Pulmonary artery endothelial cell (primary cell): ENCODE measurements around the gene CNTLN. TPM values are rescaled to one million over a fixed set of nuclear protein-coding genes. Genes with fewer than 3 reads are reported as not detected.
"Not testable (repeated sequence)": the region's sequence is repeated elsewhere in the genome, so short reads cannot be mapped to it uniquely, and the experiment has no call there.

ENCODE experiments used
- DNase-seq: peaks from one replicate; pipeline ENCODE4 v3.0.0-alpha.2; 2011; ENCODE audit warnings: low read depth, low spot score
- total RNA-seq: library from RNA; depleted of rRNA; stranded (reverse); fragments of >200 nt; gene quantifications from 2 replicates; pipeline ENCODE4 v1.2.3, GENCODE V29; 2014

CNTLN gene
- total RNA-seq, 1 donor from 2014 or later: 8.6 TPM

- no peak for DNase-seq
Observed at GRCh38 chr9:17291766-17292165, 156.9 kb downstream of the CNTLN start.

- no peak for DNase-seq
Observed at GRCh38 chr9:17293685-17294084, 158.8 kb downstream of the CNTLN start.

GRCh38 chr9:17294822-17295624, 160.2 kb downstream of the CNTLN start:
- DNase-seq: no peak

GRCh38 chr9:17315341-17315740, 180.5 kb downstream of the CNTLN start:
- DNase-seq: no peak

GRCh38 chr9:17318821-17319320, 184.0 kb downstream of the CNTLN start:
- no peak for DNase-seq

GRCh38 chr9:17319864-17320263, 185.0 kb downstream of the CNTLN start:
- DNase-seq: no peak

GRCh38 chr9:17322882-17323864, 188.3 kb downstream of the CNTLN start:
- no peak for DNase-seq

- no peak for DNase-seq
Observed at GRCh38 chr9:17328331-17328730, 193.5 kb downstream of the CNTLN start.

- no peak for DNase-seq
Observed at GRCh38 chr9:17330097-17330496, 195.3 kb downstream of the CNTLN start.

- no peak for DNase-seq
Observed at GRCh38 chr9:17332115-17332514, 197.3 kb downstream of the CNTLN start.

GRCh38 chr9:17339156-17339555, 204.3 kb downstream of the CNTLN start:
- DNase-seq: no peak

- no peak for DNase-seq
Observed at GRCh38 chr9:17342696-17343095, 207.9 kb downstream of the CNTLN start.

GRCh38 chr9:17349831-17350230, 215.0 kb downstream of the CNTLN start:
- DNase-seq: no peak

GRCh38 chr9:17354006-17354405, 219.2 kb downstream of the CNTLN start:
- not testable (repeated sequence) for DNase-seq

- no peak for DNase-seq
Observed at GRCh38 chr9:17361378-17361777, 226.5 kb downstream of the CNTLN start.

- no peak for DNase-seq
Observed at GRCh38 chr9:17367035-17367434, 232.2 kb downstream of the CNTLN start.

GRCh38 chr9:17380126-17380861, 245.5 kb downstream of the CNTLN start:
- DNase-seq: no peak

- no peak for DNase-seq
Observed at GRCh38 chr9:17387565-17387964, 252.7 kb downstream of the CNTLN start.

- no peak for DNase-seq
Observed at GRCh38 chr9:17389026-17389425, 254.2 kb downstream of the CNTLN start.

- DNase-seq: no peak
Observed at GRCh38 chr9:17394881-17395510, 260.2 kb downstream of the CNTLN start.
